Suppressor macrophage treated with lipopolysaccharide for 1 hour (primary cell): ENCODE measurements around the gene IFNA16.
"Not testable (repeated sequence)": the region's sequence is repeated elsewhere in the genome, so short reads cannot be mapped to it uniquely, and the experiment has no call there.

ENCODE experiments used
- DNase-seq, 3 donors: peaks; one replicate each; pipeline ENCODE4 v3.0.0-alpha.2; 2020 to 2022

The IFNA16 gene

DNA sequence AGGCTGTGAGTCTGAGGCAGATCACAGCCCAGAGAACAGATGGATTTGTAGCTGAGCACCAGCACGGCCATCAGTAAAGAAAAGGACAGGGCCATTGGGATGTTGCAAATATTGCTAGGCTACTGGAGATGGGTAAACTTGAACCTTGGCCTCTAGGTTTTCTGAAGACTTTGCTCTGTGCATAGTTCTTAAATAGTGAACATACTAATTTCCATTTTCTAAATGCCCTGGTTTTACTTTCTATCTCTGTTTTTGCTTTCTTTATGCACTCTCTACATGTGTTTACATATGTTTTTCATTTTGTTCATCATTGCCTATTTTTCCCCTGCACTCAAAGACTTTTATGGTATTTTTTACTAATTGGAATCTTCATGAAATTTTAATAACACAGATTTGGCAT lies at the start of gene IFNA16:
Gene IFNA16, minus strand, starts transcription at position 101 of the 400 bp plus-strand sequence. Its CDS starts 6 bp downstream, at position 95.
- not testable (repeated sequence) for DNase-seq

DNA sequence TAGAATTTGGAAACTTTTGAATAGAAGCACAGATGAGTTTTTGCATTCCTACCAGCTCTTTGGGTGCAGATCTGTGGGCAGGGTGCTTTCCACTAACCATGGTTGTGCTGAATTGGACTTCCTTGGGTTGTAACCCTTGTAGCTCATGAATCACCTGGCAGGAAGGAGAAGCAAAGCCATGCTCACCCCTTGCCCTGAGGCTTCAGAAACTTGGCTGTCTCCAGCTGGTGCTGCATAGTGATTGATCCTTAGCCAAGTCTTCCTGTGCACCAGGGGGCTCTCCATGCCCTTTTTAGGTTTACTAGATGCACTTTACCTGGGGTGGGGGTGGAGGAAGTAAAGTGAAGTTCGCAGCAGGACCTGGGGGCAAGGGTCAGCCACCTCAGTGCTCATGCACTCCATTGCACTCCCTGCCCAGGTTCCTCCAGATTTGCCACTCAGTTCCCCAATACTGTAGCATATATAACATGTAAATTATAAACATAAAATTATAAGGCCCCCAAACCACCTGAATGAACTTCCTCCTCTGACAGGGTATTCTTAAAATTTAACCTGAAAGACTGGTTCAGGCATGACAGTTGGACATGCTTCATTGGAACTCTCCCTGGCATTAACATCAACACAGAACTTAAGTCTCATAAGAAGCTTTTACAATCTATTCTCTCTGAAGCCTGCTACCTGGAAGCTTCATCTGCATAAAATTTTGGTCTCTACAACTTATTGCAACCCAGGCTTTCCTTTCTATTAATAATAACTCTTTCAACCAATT lies 48.5 kb upstream of the IFNA16 start:
- DNase-seq, result no peak

DNA sequence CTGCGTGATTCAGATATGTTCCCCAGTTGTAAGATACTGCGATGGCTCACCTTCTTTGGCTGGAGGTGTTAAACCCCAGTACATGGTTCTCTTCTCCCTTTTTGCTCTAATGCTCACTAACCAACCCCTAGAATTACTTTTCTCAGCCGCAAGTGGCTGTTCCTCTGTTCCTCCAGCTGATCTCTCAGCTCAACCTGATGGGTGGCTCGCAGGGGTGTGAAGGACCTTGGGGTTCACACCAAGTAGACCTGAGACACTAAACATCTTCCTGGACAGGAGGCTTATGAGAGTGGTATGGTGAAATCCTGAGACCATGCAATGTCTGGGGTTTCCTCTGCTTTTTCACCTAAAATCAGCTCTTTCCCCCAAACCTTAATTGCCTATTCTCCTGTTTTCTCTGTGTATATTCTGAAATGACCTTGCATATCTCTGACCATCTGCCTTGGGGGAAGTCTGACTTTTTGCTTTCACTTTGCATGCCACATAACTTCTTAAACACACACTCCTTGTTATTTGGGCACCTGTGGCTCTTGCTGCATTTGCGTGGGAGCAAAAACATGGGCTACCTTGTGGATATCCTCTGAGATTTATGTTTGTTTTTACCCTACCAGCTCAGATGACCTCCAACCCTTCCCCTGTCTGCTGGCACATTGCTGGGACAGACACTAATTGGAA lies 38.6 kb upstream of the IFNA16 start:
- no peak for DNase-seq

DNA sequence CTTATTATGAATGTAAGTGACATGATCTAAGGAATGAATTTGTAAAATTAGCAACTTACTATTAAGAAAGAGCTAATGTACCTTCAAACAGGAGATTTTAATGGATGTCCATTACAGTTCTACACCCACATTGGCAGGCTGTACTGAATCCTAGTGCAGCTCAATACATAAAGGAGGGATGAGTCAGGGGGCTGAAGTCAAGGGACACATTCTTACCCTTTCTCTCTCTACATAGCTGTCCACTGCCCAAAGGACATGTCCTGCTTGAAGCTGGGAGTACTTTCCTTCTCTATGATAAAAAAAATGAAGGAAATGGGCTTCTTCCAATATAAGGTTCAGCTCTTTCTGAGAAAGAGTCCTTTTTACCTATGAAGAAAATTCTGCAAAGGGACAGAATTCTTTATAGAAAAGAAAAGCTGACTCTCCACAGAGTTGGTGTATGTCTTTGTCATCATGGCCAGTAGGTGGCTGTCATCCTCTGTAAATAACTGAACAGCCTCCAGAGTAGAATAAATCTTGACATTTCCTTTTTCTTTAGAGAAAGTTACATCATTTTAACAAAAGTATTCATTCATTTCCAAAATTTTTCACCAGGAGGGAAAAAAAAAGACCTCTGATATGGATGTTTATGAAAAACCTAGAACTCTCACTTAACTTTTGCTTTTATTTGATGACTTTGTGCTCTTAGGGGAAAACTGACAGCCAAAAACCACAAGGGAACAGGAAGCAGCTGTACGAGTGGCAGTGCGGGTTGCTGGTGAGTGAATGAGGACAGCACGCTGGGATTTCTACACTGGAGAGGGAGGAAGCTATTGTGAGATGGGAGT lies 35.8 kb upstream of the IFNA16 start:
- peak; percentile 82 to 90 (median 88) for DNase-seq

DNA sequence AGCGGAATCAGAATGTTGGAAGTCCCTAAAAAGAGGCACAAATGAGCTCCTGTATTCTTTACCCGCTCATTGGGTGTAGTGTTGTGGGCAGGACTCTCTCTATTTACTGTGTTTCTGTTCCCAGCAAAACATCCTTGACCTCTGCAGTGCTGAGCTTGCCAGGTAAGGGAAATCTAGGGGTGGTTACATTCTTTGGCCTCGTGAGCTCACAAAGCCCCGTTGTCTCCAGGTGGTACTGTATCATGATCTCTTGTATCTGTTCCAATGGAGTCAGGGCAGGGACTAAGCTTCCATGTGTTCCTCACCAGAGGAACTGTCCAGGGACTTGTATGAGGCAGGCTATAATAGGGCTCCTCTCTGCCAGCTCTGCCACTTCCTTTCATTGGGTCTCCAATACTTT lies 34.5 kb upstream of the IFNA16 start:
- DNase-seq, result no peak

DNA sequence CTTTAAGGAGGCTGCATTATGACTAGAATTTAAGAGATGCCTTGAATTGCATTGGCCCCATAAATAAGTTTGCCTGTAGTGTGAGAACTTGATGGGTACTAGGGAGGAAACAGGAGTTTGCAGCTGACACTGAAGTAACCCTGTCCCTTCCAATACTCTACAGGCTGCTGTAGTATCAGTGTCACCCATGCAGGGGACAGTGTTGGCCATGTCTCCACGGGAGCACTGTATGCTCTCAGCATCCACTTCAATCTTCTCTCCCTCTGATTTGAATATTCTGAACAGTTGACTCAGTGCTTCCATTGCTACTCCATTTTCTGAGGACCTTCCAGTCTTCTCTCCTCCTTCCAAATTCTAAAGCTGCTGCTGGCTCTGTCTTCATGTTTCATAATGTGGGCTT lies 34.1 kb upstream of the IFNA16 start:
- no peak for DNase-seq

DNA sequence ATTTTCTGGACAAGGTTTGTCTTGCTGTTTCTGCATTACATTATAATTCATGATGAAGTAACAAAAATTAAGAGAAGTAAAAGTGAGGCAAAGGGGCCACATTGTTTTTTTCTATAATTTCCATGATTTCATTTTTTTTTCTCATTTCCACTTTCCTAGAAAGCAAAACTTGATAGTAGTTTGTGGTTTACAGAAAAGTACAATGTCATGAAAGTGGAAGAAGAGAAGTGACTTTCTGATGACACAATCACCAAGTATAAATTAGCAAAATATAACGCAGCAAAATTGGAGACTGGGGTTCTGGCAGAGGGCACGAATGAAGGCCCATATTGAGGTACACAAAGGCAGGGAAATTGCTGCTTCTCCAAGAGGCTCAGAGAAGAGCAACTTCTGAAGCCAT lies 27.7 kb upstream of the IFNA16 start:
- peak in 2 of 3 donors; percentile 55 to 66 for DNase-seq

DNA sequence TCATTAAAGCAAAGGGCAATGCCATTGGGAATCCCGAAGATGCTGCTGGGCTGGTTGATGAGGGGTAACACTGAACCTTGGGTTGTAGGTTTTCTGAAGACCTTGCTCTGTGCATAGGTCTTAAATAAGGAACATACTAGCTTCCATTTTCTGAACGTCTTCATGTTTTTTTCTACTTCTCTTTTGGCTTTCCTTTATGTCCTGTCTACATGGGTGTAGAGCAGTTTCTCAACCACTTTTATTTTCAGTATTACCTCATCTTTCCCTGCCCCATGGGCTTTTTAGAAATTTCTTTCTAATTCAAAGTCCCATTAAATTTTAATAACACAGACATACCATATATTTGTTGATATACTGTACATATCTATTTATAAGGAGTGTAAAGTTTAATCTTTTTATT lies 22.8 kb upstream of the IFNA16 start, which contains the start of gene IFNA14:
Gene IFNA14, minus strand, starts transcription at position 95 of the 400 bp plus-strand sequence. Its CDS starts 70 bp downstream, at position 25.
- DNase-seq, result peak; percentile 35 to 67 (median 66)

DNA sequence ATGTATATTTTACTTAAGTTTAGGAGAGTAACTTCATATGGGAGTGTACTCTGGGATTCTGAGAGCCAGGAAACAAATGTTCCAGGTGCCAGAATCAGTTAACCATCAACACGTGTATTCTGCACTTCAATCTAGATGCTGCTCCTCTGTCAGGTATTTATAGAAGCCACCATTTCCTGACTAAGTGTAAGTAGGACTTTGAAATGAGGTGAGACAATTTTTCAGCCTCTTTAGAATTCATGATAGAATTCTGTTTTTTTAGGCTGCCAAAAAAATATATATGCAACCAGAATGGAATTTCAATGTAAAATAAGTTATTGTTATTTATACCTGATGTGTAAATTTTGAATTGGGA lies 19.2 kb upstream of the IFNA16 start:
- DNase-seq, result not testable (repeated sequence)

DNA sequence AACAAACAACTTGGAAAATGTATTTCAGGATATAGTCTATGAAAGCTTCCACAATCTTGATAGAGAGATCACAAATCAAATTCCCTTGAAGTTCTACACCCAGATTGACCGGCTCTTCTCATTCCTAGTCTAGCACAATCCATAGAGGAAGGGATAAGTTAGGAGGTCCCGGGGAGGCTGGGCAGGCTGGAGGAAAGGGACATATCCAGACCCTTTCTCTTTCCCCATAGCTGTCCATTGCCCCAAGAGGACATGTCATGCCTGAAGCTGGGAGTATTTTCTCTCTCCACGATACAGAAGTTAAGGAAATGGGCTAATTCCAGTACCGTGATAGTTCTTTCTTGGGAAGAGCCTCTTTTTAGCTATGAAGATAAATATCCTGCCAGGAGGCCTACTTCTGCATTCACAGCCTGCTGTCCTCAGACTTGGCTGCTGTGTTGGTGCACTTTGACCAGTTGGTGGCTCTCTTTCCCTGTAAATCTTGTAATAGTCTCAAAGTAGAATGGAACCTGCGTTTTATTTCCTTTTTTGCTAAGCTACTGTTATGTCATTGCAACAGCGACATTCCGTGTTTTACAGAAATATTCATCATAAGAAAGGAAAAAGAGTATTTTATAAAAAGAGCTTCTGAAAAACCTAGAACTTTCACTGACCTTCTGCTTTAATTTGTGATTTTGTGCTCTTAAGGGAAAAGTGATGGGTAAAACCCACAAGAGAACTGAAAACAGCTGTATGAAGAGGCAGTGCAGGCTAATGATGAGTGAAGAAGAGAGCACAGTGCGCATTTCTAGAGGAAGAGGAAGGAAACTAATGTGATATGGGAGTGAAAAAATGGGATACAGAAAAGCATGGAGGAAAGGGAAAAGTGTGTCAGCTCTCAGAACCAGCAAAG lies 18.6 kb upstream of the IFNA16 start:
- peak; percentile 72 to 87 (median 81) for DNase-seq

DNA sequence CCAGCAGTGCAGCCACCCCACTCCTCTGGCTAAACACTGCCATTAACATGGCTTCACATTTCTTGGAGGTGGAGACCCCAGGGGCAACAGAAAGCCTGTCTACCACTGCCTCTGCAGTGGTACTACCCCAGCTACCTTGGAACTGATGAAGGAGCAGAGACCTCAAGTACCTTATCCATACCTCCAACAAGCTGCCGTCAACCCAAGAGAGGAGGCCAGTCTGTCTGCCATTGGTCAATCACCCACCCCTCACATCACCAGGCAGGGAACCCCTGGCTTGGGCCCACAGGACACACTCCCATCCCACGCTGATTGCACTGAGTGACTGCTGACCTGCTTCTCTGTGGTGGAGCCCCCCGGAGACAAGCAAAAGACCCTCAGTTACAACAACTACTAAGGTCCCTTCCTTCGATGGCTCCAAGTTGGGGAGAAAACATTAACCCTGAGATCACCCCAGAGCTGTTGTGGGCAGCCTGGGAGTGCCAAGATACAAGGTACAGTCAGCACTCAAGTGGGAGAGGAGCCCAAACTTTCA lies 17.1 kb upstream of the IFNA16 start:
- no peak for DNase-seq

DNA sequence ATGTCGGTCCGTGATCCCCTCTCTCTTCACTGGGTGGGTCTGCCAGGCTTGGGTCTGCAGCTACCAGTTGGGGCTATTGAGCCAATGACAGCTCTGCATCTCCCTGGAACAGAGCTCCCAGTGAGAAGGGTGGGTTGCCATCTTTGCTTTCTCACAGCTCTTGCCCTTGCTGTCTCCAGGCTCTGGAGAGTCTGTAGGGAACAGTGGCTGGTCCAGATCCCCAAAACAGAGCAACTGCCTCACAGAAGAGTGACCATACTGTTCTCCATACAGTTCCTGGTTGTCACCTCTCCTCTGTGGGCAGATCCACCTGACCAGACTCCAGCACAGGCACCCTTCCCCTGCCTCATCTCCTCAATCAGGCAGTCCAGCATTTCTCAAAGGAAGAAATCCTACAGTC lies 16.1 kb upstream of the IFNA16 start:
- no peak for DNase-seq

DNA sequence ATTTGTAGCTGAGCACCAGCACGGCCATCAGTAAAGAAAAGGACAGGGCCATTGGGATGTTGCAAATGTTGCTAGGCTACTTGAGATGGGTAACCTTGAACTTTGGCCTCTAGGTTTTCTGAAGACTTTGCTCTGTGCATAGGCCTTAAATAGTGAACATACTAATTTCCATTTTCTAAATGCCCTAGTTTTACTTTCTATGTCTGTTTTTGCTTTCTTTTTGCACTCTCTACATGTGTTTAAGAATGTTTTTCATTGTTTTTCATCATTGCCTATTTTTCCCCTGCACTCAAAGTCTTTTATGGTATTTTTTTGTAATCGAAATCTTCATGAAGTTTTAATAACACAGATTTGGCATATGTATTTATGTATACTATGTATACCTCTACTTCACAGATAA lies 11.0 kb upstream of the IFNA16 start, which contains the start of gene IFNA17:
Gene IFNA17, minus strand, starts transcription at position 101 of the 400 bp plus-strand sequence. Its CDS starts 49 bp downstream, at position 52.
- DNase-seq, result peak in 1 of 3 donors; percentile 0

DNA sequence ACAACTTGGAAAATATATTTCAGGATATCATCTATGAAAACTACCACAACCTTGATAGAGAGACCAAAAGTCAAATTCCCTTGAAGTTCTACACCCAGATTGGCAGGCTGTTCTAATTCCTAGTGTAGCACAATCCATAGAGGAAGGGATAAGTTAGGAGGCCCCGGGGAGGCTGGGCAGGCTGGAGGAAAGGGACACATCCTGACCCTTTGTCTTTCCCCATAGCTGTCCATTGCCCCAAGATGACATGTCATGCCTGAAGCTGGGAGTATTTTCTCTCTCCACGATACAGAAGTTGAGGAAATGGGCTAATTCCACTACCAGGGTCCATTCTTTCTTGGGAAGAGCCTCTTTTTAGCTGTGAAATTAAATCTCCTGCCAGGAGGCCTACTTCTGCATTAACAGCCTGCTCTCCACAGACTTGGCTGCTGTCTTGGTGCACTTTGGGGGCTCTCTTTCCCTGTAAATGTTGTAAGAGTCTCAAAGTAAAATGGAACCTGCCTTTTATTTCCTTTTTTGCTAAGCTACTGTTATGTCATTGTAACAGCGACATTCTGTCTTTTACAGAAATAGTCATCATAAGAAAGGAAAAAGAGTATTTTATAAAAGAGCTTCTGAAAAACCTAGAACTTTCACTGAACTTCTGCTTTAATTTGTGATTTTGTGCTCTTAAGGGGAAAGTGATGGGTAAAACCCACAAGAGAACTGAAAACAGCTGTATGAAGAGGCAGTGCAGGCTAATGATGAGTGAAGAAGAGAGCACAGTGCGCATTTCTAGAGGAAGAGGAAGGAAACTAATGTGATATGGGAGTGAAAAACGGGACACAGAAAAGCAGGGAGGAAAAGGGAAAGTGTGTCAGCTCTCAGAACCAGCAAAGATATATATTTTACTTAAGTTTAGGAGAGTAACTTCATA lies 3.4 kb downstream of the IFNA16 start:
- peak; percentile 39 to 61 (median 54) for DNase-seq

DNA sequence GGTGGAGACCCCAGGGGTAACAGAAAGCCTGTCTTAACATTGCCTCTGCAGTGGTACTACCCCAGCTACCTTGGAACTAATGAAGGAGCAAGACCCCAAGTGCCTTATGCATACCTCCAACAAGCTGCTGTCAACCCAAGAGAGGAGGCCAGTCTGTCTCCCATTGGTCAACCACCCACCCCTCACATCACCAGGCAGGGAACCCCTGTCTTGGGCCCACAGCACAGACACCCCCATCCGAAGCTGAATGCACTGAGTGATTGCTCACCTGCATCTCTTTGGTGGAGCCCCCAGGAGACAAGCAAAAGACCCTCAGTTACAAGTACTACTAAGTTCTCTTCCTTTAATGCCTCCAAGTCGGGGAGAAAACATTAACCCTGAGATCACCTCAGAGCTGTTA lies 5.0 kb downstream of the IFNA16 start:
- DNase-seq, result not testable (repeated sequence)

DNA sequence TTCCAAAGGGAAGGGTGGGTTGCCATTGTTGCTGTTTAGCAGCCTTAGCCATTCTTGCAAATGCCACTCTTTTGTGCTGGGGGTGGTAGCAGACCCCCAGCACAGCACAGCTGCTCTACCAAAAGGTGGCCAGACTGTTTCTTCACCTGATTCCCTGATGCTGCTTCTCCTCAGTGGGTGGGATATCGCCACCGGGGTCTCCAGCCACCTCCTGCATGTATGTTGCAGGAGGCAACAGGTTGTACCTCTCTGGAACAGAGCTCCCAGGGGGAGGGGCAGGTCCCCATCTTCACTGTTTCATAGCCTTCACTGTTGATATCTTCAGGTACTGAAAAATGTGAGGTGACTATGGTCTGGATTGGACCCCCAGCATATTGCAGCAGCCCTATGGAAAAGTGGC lies 6.3 kb downstream of the IFNA16 start:
- DNase-seq, result not testable (repeated sequence)

DNA sequence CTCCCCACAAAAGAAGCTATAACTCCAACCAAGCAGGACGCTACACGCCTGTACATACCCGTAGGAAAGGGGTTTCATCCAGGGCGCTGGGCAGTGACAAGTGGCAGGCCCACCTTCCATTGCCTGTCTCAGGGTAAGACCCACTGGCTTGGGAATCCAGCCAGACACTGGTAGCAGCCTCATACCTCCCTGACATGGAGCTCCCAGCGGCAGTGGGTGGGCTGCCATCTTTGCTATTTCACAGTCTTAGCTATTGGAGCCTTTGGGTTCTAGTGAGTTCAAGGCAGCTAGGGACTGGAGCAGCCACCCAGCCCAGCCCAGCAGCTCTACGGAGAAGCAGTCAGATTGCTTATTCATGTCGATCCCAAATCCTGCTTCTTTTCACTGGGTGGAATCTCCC lies 6.8 kb downstream of the IFNA16 start:
- DNase-seq, result no peak

DNA sequence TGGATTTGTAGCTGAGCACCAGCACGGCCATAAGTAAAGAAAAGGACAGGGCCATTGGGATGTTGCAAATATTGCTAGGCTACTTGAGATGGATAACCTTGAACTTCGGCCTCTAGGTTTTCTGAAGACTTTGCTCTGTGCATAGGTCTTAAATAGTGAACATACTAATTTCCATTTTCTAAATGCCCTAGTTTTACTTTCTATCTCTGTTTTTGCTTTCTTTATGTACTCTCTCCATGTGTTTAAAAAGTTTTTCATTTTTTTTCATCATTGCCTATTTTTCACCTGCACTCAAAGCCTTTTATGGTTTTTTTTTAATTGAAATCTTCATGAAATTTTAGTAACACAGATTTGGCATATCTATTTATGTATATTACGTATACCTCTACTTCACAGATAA lies 10.1 kb downstream of the IFNA16 start, which contains the start of gene IFNA10:
Gene IFNA10, minus strand, starts transcription at position 101 of the 400 bp plus-strand sequence. Its CDS starts 46 bp downstream, at position 55.
- DNase-seq, result not testable (repeated sequence)

DNA sequence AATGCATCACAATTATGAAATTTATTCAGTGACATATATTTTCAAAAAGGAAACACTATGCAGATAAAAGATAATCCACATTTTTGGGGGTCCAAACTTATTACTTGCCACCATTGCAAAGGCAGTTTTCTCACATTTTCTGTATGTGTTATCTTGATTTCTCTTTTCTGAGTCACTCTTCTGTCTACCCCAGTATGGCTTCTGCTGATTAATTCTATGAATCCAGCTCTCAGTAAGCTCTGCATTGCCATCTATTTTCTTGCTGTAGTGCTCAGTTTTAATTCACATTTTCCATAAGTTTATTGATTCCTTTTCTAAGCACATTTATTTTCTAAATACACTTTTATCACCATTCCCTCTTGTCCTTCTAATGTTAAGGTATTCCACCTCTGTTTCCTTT lies 11.9 kb downstream of the IFNA16 start:
- no peak for DNase-seq

DNA sequence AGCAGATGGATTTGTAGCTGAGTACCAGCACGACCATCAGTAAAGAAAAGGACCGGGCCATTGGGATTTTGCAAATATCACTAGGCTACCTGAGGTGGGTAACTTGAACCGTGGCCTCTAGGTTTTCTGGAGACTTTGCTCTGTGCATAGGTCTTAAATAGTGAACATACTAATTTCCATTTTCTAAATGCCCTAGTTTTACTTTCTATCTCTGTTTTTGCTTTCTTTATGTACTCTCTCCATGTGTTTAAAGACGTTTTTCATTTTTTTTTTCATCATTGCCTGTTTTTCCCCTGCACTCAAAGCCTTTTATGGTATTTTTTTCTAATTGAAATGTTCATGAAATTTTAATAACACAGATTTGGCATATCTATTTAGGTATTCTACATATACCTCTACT lies 15.0 kb downstream of the IFNA16 start, which contains the start of gene IFNA7:
Gene IFNA7, minus strand, starts transcription at position 101 of the 400 bp plus-strand sequence. Its CDS starts 40 bp downstream, at position 61.
- DNase-seq, result not testable (repeated sequence)
